Brain microvascular endothelial cell (primary cell): ENCODE measurements around the gene PRR4.

ENCODE experiments used
- DNase-seq: peaks from one replicate; pipeline ENCODE4 v3.0.0-alpha.2; 2020
- H3K27ac ChIP-seq: fragments of 250-450 bp; sonication (Bioruptor Pico); 2 replicates; pipeline ENCODE4 v1.5.1; 2020; ENCODE audit warnings: mild to moderate bottlenecking, moderate library complexity
- H3K27me3 ChIP-seq: fragments of 250-450 bp; sonication (Bioruptor Pico); replicated peaks from 2 replicates; pipeline ENCODE4 v1.5.1; 2020; ENCODE audit warnings: mild to moderate bottlenecking
- H3K36me3 ChIP-seq: fragments of 250-450 bp; sonication (Bioruptor Pico); replicated peaks from 2 replicates; pipeline ENCODE4 v1.5.1; 2020; ENCODE audit warnings: mild to moderate bottlenecking
- H3K4me3 ChIP-seq: 2 replicates; pipeline ENCODE4 v1.5.1; 2011; ENCODE audit warnings: low read depth, mild to moderate bottlenecking, control low read depth, low read length, moderate library complexity
- CTCF ChIP-seq: IDR thresholded peaks from 2 replicates; pipeline ENCODE4 v1.5.1; 2011; ENCODE audit warnings: low read depth, mild to moderate bottlenecking, moderate library complexity, low read length, control low read depth, inconsistent platforms; ENCODE audit errors: missing control alignments
- in situ Hi-C: cut with HindIII; loops from 2 replicates; pipeline ENCODE4 v1.10.0; 2017; ENCODE audit warnings: low sequenced_read_pairs, low pct_ligation_motif_present

PRR4 gene

GRCh38 chr12:10849425-10849878 lies at the start of gene PRR4:
TSS of gene PRR4 (minus strand) at chr12:10849475. CDS start at chr12:10849437, 38 bp downstream.
- H3K36me3 ChIP-seq: no peaks in the 10 kb centered on the region
- DNase-seq: no peak
- in situ Hi-C loops: no loop called here
- no peak for TF ChIP-seq CTCF
- no peak within 1 kb of the TSS for H3K27ac ChIP-seq
- H3K4me3 ChIP-seq: no peak within 1 kb of the TSS
- H3K27me3 ChIP-seq: no peaks in the 10 kb centered on the region

- no peaks in the 10 kb centered on the region for H3K36me3 ChIP-seq
- H3K4me3 ChIP-seq: no peak overlapping the region
- no peaks in the 10 kb centered on the region for H3K27me3 ChIP-seq
- DNase-seq: no peak
- TF ChIP-seq CTCF: no peak
- in situ Hi-C loops: no loop called here
- H3K27ac ChIP-seq: no peak overlapping the region
Observed at GRCh38 chr12:10896854-10897253, 47.6 kb upstream of the PRR4 start.

- in situ Hi-C loops: no loop called here
- Histone ChIP-seq H3K27ac (no peak overlapping the region), H3K4me3 (no peak overlapping the region), H3K27me3 (no peaks in the 10 kb centered on the region), H3K36me3 (no peaks in the 10 kb centered on the region)
- TF ChIP-seq CTCF: no peak
- DNase-seq: no peak
Observed at GRCh38 chr12:10891937-10892336, 42.7 kb upstream of the PRR4 start.

- H3K36me3 ChIP-seq: no peaks in the 10 kb centered on the region
- H3K27me3 ChIP-seq: no peaks in the 10 kb centered on the region
- in situ Hi-C loops: no loop called here
- no peak overlapping the region for H3K27ac ChIP-seq
- DNase-seq: no peak
- no peak for TF ChIP-seq CTCF
- no peak overlapping the region for H3K4me3 ChIP-seq
Observed at GRCh38 chr12:10889226-10889625, 40.0 kb upstream of the PRR4 start.

GRCh38 chr12:10884086-10884725 lies 34.9 kb upstream of the PRR4 start, which contains the start of gene PRH1:
TSS of gene PRH1 (minus strand) at chr12:10884255. CDS start at chr12:10884217, 38 bp downstream.
- no peaks in the 10 kb centered on the region for H3K36me3 ChIP-seq
- in situ Hi-C loops: no loop called here
- TF ChIP-seq CTCF: no peak
- no peaks in the 10 kb centered on the region for H3K27me3 ChIP-seq
- H3K4me3 ChIP-seq: no peak within 1 kb of the TSS
- DNase-seq: no peak
- H3K27ac ChIP-seq: no peak within 1 kb of the TSS

GRCh38 chr12:10873378-10873777 lies 24.1 kb upstream of the PRR4 start:
- TF ChIP-seq CTCF: no peak
- Histone ChIP-seq H3K36me3 (no peaks in the 10 kb centered on the region), H3K27ac (no peak overlapping the region), H3K27me3 (no peaks in the 10 kb centered on the region), H3K4me3 (no peak overlapping the region)
- in situ Hi-C loops: no loop called here
- no peak for DNase-seq
